Psoas muscle (tissue), 8 donors: ENCODE results near the gene TXLNG. TPM values are rescaled to one million over a fixed set of nuclear protein-coding genes. Genes with fewer than 3 reads are reported as not detected.

Source experiments
- ATAC-seq, 4 donors: fragments of 200-7000 bp; cut with Tn5 transposase; one replicate each; pipeline ENCODE4 v1.9.1; 2020; ENCODE audit warnings: moderate library complexity in 3 of 4, mild to moderate bottlenecking in 2 of 4
- DNase-seq, 2 donors: peaks; one replicate each; pipeline ENCODE4 v3.0.0-alpha.2; 2020
- H3K27ac ChIP-seq: fragments of 200-600 bp; one replicate; pipeline ENCODE4 v1.8.0; 2022
- H3K27me3 ChIP-seq, 3 donors: fragments of 200-600 bp in 1 of 3; one replicate each; pipeline versions ENCODE4 v1.6.1 to v1.8.0; 2013 to 2022; ENCODE audit warnings: low read length in 2 of 3, mild to moderate bottlenecking in 2 of 3, moderate library complexity in 1 of 3; ENCODE audit not compliant: insufficient read depth in 3 of 3
- H3K36me3 ChIP-seq, 2 donors: fragments of 200-600 bp in 1 of 2; one replicate each; pipeline versions ENCODE4 v1.6.1 to v1.8.0; 2013 to 2022; ENCODE audit warnings: low read depth in 1 of 2, mild to moderate bottlenecking in 1 of 2, moderate library complexity in 1 of 2; ENCODE audit not compliant: insufficient read depth in 1 of 2
- H3K4me1 ChIP-seq: fragments of 200-600 bp; one replicate; pipeline ENCODE4 v1.8.0; 2022
- H3K4me3 ChIP-seq: fragments of 200-600 bp; one replicate; pipeline ENCODE4 v1.8.0; 2022; ENCODE audit warnings: mild to moderate bottlenecking
- H3K9me3 ChIP-seq: fragments of 200-600 bp; one replicate; pipeline ENCODE4 v1.8.0; 2022
- CTCF ChIP-seq: fragments of 200-600 bp; IDR thresholded peaks from one replicate; pipeline ENCODE4 v1.8.0; 2022; ENCODE audit warnings: antibody characterized with exemption
- WGBS, 3 donors: extraction: QIAGEN DNeasy Blood & Tissue Kit; methylation state at CpG; one replicate each; pipeline versions ENCODE4 v1.1.6 to v1.1.7; 2013; 5-methylcytosine and 5-hydroxymethylcytosine counted together
- intact Hi-C, 2 donors: fragments of 100-400 bp; cut with DNase I; formaldehyde crosslinking; loops; one replicate each; pipeline versions ENCODE4 v1.11.0 to v1.14.2; 2022
- polyA plus RNA-seq, 3 donors: library from polyadenylated mRNA; stranded (reverse); fragments of 200-250 nt; gene quantifications; one replicate each; pipeline ENCODE4 v1.2.3, GENCODE V29; 2013
- total RNA-seq, 4 donors: library from RNA; stranded (reverse); fragmentation: NEBNext Ultra II Directional in 2 of 4; extraction: Animal tissue kit (Norgen Biotek cat#: 25700) in 2 of 4; gene quantifications; one replicate each; pipeline versions ENCODE4 v1.2.1 to v1.2.4, GENCODE V29; 2021 to 2023
- donor health status: healthy with polysubstance abuse.
- donor health status: DM: no; HTN: no; CAD: no; lungs with moderate emphysema.
- donor health status: Bipolar disorder and iron deficiency.
- donor health status: healthy.
- donor health status: DM: yes; HTN: yes; CAD: no.
- donor health status: DM: no; HTN: no; CAD: no.
- donor health status: DM: no; HTN: no; CAD: no.
- donor health status: DM: yes; HTN: yes; CAD: no.

Gene TXLNG
- total and polyA plus RNA-seq, 7 donors = 5.6 to 10.1 (median 8.1) TPM

- 75 to 91% (median 85%) methylated on average over 2 of the region's 2 CpGs for WGBS, 3 donors
- ATAC-seq (peak in 3 of 4 donors; percentile 32 to 51 (median 47)), DNase-seq (no peak)
- peaks cover 0 to 47% of the 10 kb centered on the region in 2 donors for H3K36me3 ChIP-seq
- no peak for TF ChIP-seq CTCF
- intact Hi-C loops = loop anchor here in 1 of 2 donors (5.0 kb wide), 1 partner anchor 220 kb away; no protein-coding TSS in a partner anchor
- H3K4me1 ChIP-seq = peaks cover 7% of the 10 kb centered on the region
- H3K4me3 ChIP-seq = no peak overlapping the region
- H3K27ac ChIP-seq = peak overlapping the region; percentile 61
- no peaks in the 10 kb centered on the region for H3K27me3 ChIP-seq
- H3K9me3 ChIP-seq = no peaks in the 10 kb centered on the region
Measured at GRCh38 chrX:16827225-16827624, 41.0 kb downstream of the TXLNG start.

DNA sequence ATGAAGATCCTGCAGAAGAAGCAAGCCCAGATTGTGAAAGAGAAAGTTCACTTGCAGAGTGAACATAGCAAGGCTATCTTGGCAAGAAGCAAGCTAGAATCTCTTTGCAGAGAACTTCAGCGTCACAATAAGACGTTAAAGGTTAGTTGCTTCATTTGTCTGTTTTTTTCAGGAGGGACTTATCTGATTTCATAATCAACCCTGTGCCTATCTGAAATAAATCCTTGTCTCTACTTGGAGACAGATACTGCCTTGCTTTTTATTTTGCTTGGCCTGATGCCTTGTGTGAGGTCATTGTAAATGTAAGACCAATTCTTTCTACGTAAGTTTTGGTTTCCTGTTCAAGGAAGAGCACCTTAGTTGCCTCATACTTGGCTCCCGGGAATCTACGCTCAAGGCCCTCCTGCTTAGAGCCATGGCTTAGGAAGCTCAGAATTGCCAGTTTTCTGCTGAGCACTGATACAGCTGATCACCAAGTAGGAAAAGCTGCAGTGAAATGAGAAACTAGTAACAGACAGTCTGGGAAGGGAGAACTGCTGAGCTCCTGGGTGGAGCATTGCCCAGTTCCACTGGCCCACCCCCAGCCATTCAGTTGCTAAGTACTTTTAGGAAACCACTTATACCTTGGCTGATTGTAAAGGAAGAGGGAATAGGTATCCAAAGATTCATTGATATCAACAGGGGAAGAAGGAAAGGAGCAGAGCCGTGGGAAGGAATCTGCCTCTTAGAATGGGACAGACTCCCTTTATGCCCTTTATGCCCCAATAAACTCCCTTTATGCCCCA is 42.0 kb downstream of the TXLNG start:
- DNase-seq (no peak), ATAC-seq (peak; percentile 55 to 79 (median 74))
- Histone ChIP-seq H3K36me3 (peaks cover 0 to 50% of the 10 kb centered on the region in 2 donors), H3K4me3 (no peak overlapping the region), H3K27ac (peak overlapping the region; percentile 61), H3K27me3 (no peaks in the 10 kb centered on the region), H3K4me1 (peaks cover 7% of the 10 kb centered on the region), H3K9me3 (no peaks in the 10 kb centered on the region)
- no peak for TF ChIP-seq CTCF
- WGBS, 3 donors = 13 to 51% (median 29%) methylated on average over 6 of the region's 6 CpGs
- intact Hi-C loops = loop anchor here in 1 of 2 donors (5.0 kb wide), 1 partner anchor 219 kb away; no protein-coding TSS in a partner anchor

DNA sequence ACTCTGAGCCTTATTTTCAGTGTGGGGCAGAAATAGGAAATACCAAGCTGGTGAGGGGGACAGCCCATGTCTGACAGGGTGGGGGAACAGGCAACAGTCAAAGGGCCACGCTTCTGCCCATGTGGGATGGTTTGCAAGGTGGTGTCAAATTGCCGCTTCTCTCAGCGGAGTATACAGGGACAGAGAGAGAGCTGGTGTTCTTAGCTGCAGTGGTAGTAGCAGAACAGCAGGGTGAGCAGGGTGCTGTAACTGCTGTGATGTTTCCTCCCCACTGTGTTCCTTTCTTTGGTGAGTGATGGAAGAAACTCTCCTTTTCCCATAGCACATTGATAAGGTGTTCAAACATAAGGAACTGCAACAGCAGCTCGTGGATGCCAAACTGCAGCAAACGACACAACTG is 46.0 kb downstream of the TXLNG start:
- DNase-seq (no peak), ATAC-seq (peak; percentile 14 to 40 (median 33))
- H3K27me3 ChIP-seq = no peaks in the 10 kb centered on the region
- peaks cover 7% of the 10 kb centered on the region for H3K4me1 ChIP-seq
- H3K9me3 ChIP-seq = no peaks in the 10 kb centered on the region
- intact Hi-C loops = no loop called here
- H3K36me3 ChIP-seq = peaks cover 0 to 52% of the 10 kb centered on the region in 2 donors
- no peak overlapping the region for H3K27ac ChIP-seq
- WGBS, 3 donors = 46 to 80% (median 53%) methylated on average over 5 of the region's 5 CpGs
- no peak overlapping the region for H3K4me3 ChIP-seq
- no peak for TF ChIP-seq CTCF

GRCh38 chrX:16834806-16835205 is 48.5 kb downstream of the TXLNG start:
- intact Hi-C loops = loop anchor here in 1 of 2 donors (5.0 kb wide), 1 partner anchor 37 kb away; the partner anchor contains the start of gene RBBP7
- WGBS, 3 donors = 89 to 95% (median 94%) methylated on average over 6 of the region's 6 CpGs
- no peaks in the 10 kb centered on the region for H3K27me3 ChIP-seq
- no peaks in the 10 kb centered on the region for H3K9me3 ChIP-seq
- H3K4me3 ChIP-seq = no peak overlapping the region
- H3K4me1 ChIP-seq = peaks cover 9% of the 10 kb centered on the region
- no peak for TF ChIP-seq CTCF
- peaks cover 0 to 54% of the 10 kb centered on the region in 2 donors for H3K36me3 ChIP-seq
- ATAC-seq = no peak
- no peak for DNase-seq
- H3K27ac ChIP-seq = no peak overlapping the region
